ENCODE measurements around the gene RNU6-9. TPM values are rescaled to one million over a fixed set of nuclear protein-coding genes. Genes with fewer than 3 reads are reported as not detected.

Gene RNU6-9
- total and polyA plus RNA-seq, 2 of the 13 experiments (the other 11 are each of a cell fraction or from before 2014, with no cell fraction given), result under 0.01 TPM; not detected in 1

DNA sequence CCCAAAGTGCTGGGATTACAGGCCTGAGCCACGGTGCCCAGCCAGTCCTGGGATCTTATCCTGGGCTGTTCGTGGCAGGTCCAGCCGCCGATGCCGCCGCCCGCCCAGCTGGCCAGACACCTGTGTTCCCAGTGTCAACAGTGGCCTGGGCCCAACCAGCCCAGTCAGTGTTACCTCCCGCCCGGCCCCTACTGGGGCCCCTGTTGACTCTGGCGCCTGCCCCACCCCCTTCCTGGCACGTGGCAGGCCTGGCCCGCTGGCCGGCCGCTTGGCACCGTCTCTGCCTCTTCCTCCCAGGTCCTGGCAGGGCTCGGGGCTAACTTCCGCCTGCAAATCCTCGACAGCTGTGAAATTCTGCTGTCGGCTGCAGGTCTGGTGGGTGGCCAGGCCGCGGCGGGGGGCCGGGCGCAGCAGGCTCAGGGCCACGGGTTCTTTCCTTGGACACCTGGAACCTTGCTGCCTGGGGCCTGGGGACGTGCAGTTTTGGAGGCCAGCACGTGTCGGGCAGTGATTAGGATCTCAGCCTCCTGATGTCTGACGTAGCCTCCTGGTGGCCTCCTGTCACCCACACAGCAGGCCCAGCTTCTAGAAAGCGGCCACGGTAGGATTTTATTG is 41.7 kb downstream of the RNU6-9 start (continued):
- TF ChIP-seq, protein P1, sequence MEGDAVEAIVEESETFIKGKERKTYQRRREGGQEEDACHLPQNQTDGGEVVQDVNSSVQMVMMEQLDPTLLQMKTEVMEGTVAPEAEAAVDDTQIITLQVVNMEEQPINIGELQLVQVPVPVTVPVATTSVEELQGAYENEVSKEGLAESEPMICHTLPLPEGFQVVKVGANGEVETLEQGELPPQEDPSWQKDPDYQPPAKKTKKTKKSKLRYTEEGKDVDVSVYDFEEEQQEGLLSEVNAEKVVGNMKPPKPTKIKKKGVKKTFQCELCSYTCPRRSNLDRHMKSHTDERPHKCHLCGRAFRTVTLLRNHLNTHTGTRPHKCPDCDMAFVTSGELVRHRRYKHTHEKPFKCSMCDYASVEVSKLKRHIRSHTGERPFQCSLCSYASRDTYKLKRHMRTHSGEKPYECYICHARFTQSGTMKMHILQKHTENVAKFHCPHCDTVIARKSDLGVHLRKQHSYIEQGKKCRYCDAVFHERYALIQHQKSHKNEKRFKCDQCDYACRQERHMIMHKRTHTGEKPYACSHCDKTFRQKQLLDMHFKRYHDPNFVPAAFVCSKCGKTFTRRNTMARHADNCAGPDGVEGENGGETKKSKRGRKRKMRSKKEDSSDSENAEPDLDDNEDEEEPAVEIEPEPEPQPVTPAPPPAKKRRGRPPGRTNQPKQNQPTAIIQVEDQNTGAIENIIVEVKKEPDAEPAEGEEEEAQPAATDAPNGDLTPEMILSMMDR (CRISPR knock-in tag; IDR thresholded peaks at IDR 0.05), result peak; percentile 23; the same call in 1 of the 2 replicates
- peak; percentile 99 for TF ChIP-seq SKI (IDR thresholded peaks at IDR 0.05; ENCODE audit: partially characterized antibody)
- TF ChIP-seq ZFX (CRISPR knock-in tag; IDR thresholded peaks at IDR 0.05; ENCODE audit: low read depth), result peak; percentile 93
- TF ChIP-seq YEATS4 (CRISPR knock-in tag; IDR thresholded peaks at IDR 0.05; ENCODE audit: borderline replicate concordance), result peak; percentile 76
- TF ChIP-seq HCFC1 (IDR thresholded peaks at IDR 0.05; ENCODE audit: low read depth, low read length), result no peak
- TF ChIP-seq, protein P2, sequence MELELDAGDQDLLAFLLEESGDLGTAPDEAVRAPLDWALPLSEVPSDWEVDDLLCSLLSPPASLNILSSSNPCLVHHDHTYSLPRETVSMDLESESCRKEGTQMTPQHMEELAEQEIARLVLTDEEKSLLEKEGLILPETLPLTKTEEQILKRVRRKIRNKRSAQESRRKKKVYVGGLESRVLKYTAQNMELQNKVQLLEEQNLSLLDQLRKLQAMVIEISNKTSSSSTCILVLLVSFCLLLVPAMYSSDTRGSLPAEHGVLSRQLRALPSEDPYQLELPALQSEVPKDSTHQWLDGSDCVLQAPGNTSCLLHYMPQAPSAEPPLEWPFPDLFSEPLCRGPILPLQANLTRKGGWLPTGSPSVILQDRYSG (CRISPR knock-in tag; IDR thresholded peaks at IDR 0.05), result peak; percentile 56; the same call in 1 of the 2 replicates
- no peak for TF ChIP-seq HOXA9 (CRISPR knock-in tag; IDR thresholded peaks at IDR 0.05; ENCODE audit: borderline replicate concordance)
- no peak for TF ChIP-seq ZNF879 (CRISPR knock-in tag; IDR thresholded peaks at IDR 0.05)
- peak; percentile 88 for TF ChIP-seq NCOA2 (CRISPR knock-in tag; IDR thresholded peaks at IDR 0.05)
- peak; percentile 95 for TF ChIP-seq KLF9 (CRISPR knock-in tag; IDR thresholded peaks at IDR 0.05; ENCODE audit: low read depth)
- peak; percentile 51; the same call in 1 of the 2 replicates for TF ChIP-seq NR2F2 (IDR thresholded peaks at IDR 0.05; ENCODE audit: borderline replicate concordance, low read depth)
- no peak for TF ChIP-seq ZNF224 (CRISPR knock-in tag; IDR thresholded peaks at IDR 0.05)
- no peak for TF ChIP-seq NR3C1 (CRISPR knock-in tag; IDR thresholded peaks at IDR 0.05)
- TF ChIP-seq ZNF749 (CRISPR knock-in tag; IDR thresholded peaks at IDR 0.05; ENCODE audit: borderline replicate concordance), result no peak; the same call in 1 of the 2 replicates
- peak; percentile 92 for TF ChIP-seq RXRB (CRISPR knock-in tag; IDR thresholded peaks at IDR 0.05; ENCODE audit: borderline replicate concordance)
- TF ChIP-seq ZFP36 (IDR thresholded peaks at IDR 0.05; ENCODE audit: borderline replicate concordance, low read depth, low read length, partially characterized antibody), result no peak
- peak; percentile 54; the same call in 1 of the 2 replicates for TF ChIP-seq ZNF143 (CRISPR knock-in tag; IDR thresholded peaks at IDR 0.05)
- TF ChIP-seq GATAD2A (CRISPR knock-in tag; IDR thresholded peaks at IDR 0.05), result peak; percentile 95
- TF ChIP-seq, protein P3, sequence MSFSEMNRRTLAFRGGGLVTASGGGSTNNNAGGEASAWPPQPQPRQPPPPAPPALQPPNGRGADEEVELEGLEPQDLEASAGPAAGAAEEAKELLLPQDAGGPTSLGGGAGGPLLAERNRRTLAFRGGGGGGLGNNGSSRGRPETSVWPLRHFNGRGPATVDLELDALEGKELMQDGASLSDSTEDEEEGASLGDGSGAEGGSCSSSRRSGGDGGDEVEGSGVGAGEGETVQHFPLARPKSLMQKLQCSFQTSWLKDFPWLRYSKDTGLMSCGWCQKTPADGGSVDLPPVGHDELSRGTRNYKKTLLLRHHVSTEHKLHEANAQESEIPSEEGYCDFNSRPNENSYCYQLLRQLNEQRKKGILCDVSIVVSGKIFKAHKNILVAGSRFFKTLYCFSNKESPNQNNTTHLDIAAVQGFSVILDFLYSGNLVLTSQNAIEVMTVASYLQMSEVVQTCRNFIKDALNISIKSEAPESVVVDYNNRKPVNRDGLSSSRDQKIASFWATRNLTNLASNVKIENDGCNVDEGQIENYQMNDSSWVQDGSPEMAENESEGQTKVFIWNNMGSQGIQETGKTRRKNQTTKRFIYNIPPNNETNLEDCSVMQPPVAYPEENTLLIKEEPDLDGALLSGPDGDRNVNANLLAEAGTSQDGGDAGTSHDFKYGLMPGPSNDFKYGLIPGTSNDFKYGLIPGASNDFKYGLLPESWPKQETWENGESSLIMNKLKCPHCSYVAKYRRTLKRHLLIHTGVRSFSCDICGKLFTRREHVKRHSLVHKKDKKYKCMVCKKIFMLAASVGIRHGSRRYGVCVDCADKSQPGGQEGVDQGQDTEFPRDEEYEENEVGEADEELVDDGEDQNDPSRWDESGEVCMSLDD (CRISPR knock-in tag; IDR thresholded peaks at IDR 0.05; ENCODE audit: borderline replicate concordance), result peak; percentile 80; the same call in 1 of the 2 replicates
- TF ChIP-seq ZNF570 (CRISPR knock-in tag; IDR thresholded peaks at IDR 0.05; ENCODE audit: borderline replicate concordance), result no peak
- TF ChIP-seq REL (CRISPR knock-in tag; conservative IDR thresholded peaks at IDR 0.05), result 0 out of 2 replicates have a peak, but pooled peaks have one; percentile 39
- TF ChIP-seq, protein P4, sequence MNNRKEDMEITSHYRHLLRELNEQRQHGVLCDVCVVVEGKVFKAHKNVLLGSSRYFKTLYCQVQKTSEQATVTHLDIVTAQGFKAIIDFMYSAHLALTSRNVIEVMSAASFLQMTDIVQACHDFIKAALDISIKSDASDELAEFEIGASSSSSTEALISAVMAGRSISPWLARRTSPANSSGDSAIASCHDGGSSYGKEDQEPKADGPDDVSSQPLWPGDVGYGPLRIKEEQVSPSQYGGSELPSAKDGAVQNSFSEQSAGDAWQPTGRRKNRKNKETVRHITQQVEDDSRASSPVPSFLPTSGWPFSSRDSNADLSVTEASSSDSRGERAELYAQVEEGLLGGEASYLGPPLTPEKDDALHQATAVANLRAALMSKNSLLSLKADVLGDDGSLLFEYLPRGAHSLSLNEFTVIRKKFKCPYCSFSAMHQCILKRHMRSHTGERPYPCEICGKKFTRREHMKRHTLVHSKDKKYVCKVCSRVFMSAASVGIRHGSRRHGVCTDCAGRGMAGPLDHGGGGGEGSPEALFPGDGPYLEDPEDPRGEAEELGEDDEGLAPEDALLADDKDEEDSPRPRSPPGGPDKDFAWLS (CRISPR knock-in tag; IDR thresholded peaks at IDR 0.05; ENCODE audit: borderline replicate concordance), result 0 out of 2 replicates have a peak, but pooled peaks have one; percentile 61
- no peak for TF ChIP-seq ZNF672 (CRISPR knock-in tag; IDR thresholded peaks at IDR 0.05)
- no peak for TF ChIP-seq ONECUT2 (CRISPR knock-in tag; IDR thresholded peaks at IDR 0.05)

Measured in HepG2 (cell line).